ENCODE results near the gene CAMSAP1.

DNA sequence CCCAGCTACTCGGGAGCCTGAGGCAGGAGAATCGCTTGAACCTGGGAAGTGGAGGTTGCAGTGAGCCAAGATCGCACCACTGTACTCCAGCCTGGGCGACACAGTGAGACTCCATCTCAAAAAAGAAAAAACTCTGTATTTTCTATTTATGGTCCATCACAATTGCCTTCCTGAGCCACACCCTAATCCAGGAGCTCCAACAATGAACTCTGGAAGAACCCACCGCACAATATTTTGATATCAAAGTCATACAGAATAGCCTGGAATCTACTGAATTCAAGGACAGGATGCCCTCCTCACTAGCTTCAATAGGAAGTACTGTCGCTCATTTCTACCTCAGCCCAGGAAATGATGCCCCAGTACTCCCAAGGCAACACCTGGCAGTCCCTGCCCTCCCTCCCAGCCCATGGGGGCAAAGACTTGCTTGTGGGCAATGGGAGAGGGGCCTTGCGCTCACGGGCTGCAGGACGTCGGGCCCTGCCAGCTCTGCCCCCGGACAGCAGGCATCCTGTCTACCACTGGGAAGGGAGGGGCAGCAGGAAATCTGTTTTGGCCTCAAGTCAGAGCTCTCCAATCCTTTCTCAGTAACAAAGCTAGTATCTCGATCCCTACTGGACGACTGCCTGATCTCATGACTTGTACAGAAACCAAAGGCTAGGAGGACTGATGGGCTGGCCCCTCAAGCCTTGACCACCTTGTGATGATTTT lies 34.1 kb upstream of the CAMSAP1 start:
- TF ChIP-seq, protein P1, sequence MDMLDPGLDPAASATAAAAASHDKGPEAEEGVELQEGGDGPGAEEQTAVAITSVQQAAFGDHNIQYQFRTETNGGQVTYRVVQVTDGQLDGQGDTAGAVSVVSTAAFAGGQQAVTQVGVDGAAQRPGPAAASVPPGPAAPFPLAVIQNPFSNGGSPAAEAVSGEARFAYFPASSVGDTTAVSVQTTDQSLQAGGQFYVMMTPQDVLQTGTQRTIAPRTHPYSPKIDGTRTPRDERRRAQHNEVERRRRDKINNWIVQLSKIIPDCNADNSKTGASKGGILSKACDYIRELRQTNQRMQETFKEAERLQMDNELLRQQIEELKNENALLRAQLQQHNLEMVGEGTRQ (IDR thresholded peaks at IDR 0.05; ENCODE audit: low read depth, low read length): no peak
- TF ChIP-seq, protein P2, sequence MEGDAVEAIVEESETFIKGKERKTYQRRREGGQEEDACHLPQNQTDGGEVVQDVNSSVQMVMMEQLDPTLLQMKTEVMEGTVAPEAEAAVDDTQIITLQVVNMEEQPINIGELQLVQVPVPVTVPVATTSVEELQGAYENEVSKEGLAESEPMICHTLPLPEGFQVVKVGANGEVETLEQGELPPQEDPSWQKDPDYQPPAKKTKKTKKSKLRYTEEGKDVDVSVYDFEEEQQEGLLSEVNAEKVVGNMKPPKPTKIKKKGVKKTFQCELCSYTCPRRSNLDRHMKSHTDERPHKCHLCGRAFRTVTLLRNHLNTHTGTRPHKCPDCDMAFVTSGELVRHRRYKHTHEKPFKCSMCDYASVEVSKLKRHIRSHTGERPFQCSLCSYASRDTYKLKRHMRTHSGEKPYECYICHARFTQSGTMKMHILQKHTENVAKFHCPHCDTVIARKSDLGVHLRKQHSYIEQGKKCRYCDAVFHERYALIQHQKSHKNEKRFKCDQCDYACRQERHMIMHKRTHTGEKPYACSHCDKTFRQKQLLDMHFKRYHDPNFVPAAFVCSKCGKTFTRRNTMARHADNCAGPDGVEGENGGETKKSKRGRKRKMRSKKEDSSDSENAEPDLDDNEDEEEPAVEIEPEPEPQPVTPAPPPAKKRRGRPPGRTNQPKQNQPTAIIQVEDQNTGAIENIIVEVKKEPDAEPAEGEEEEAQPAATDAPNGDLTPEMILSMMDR (conservative IDR thresholded peaks at IDR 0.05; ENCODE audit: low read depth, low read length): no peak
- TF ChIP-seq POLR2A (IDR thresholded peaks at IDR 0.05; ENCODE audit: low read depth, low read length) (no peak), SMC3 (IDR thresholded peaks at IDR 0.05; ENCODE audit: low read depth, low read length) (no peak)

Measured in IMR-90 (cell line).